HCT116 (cell line): ENCODE data around the gene GRIA1. TPM values are rescaled to one million over a fixed set of nuclear protein-coding genes. Genes with fewer than 3 reads are reported as not detected.

ENCODE experiments used
- ATAC-seq: fragments of 200-7000 bp; cut with Tn5 transposase; 2 replicates; pipeline ENCODE4 v1.9.1; 2020; ENCODE audit warnings: mild to moderate bottlenecking, moderate library complexity
- BruUV-seq: library from RNA; stranded (reverse); fragments of 400-500 nt; replicated peaks from 2 replicates; lab custom pipeline; 2021; lab: Mats Ljungman, UMichigan
- CTCF ChIA-PET: fragments of 300-600 bp; sonication (Branson Sonifier 250); formaldehyde crosslinking; loops from one replicate; lab custom pipeline; 2021; ENCODE audit warnings: antibody characterized with exemption; lab: Charles Lee
- POLR2A ChIA-PET: fragments of 300-600, 350-600 bp; sonication (Branson Sonifier 250); formaldehyde crosslinking; loops from one replicate; lab custom pipeline; 2021; ENCODE audit warnings: antibody characterized with exemption; lab: Charles Lee
- RAD21 ChIA-PET, 2 experiments: fragments of 300-600 bp; sonication (Branson Sonifier 250); formaldehyde crosslinking; loops; one replicate each; lab custom pipeline; 2023; ENCODE audit warnings: low total read pairs in 2 of 2; ENCODE audit not compliant: uncharacterized antibody in 2 of 2, unreplicated experiment in 2 of 2, low non-redundant PET in 1 of 2; lab: Charles Lee
- DNase-seq: peaks from one replicate; pipeline ENCODE4 v3.0.0-alpha.2; 2010; ENCODE audit warnings: low read depth, low spot score
- H2AFZ ChIP-seq: fragments of 200-600 bp; shearing (Covaris generic), sonication (generic); 2 replicates; pipeline ENCODE4 v1.6.1; 2017; ENCODE audit warnings: low read depth, mixed run types, mixed read lengths, antibody characterized with exemption, low read length; ENCODE audit not compliant: poor library complexity, severe bottlenecking
- H3K27ac ChIP-seq: 2 replicates; pipeline ENCODE4 v1.5.1; 2012; ENCODE audit warnings: low read depth, low read length
- H3K27me3 ChIP-seq: fragments of 200-600 bp; sonication (generic); 2 replicates; pipeline ENCODE4 v1.6.1; 2016; ENCODE audit warnings: mixed run types, low read length, mixed read lengths; ENCODE audit not compliant: insufficient read depth
- H3K36me3 ChIP-seq, 2 experiments: fragments of 200-500 bp in 1 of 2; fragments of 200-600 bp in 1 of 2; sonication (Bioruptor generic) in 1 of 2; sonication (generic) in 1 of 2; 2 replicates each; pipeline versions ENCODE4 v1.5.1 to v1.6.1; 2014 to 2016; ENCODE audit warnings: low read length in 2 of 2, inconsistent platforms in 1 of 2, mixed read lengths in 1 of 2, mixed run types in 1 of 2; ENCODE audit not compliant: insufficient read depth in 2 of 2, control insufficient read depth in 1 of 2
- H3K4me1 ChIP-seq, 2 experiments: fragments of 200-600 bp in 1 of 2; sonication (generic) in 1 of 2; 2 replicates each; pipeline versions ENCODE4 v1.5.1 to v1.6.1; 2012 to 2017; ENCODE audit warnings: low read length in 2 of 2, inconsistent platforms in 1 of 2, mild to moderate bottlenecking in 1 of 2, mixed read lengths in 1 of 2, mixed run types in 1 of 2, moderate library complexity in 1 of 2; ENCODE audit not compliant: insufficient read depth in 2 of 2, control insufficient read depth in 1 of 2
- H3K4me2 ChIP-seq: fragments of 200-600 bp; sonication (generic); 2 replicates; pipeline ENCODE4 v1.6.1; 2017; ENCODE audit warnings: mixed run types, low read length, mixed read lengths
- H3K4me3 ChIP-seq, 2 experiments: fragments of 200-600 bp in 1 of 2; sonication (generic) in 1 of 2; replicated peaks in 1 of 2; 2 replicates each; pipeline ENCODE4 v1.5.1; 2011 to 2016; ENCODE audit warnings: low read length in 2 of 2, control low read depth in 1 of 2, low read depth in 1 of 2, mild to moderate bottlenecking in 1 of 2, mixed read lengths in 1 of 2, mixed run types in 1 of 2
- H3K79me2 ChIP-seq: fragments of 200-600 bp; sonication (generic); 2 replicates; pipeline ENCODE4 v1.6.1; 2017; ENCODE audit warnings: mild to moderate bottlenecking, mixed run types, low read length, moderate library complexity, mixed read lengths; ENCODE audit not compliant: insufficient read depth
- H3K9ac ChIP-seq: fragments of 200-600 bp; sonication (generic); 2 replicates; pipeline ENCODE4 v1.6.1; 2016; ENCODE audit warnings: low read length, mixed read lengths
- H3K9me2 ChIP-seq: fragments of 200-600 bp; sonication (generic), shearing (Covaris generic); 2 replicates; pipeline ENCODE4 v1.6.1; 2017; ENCODE audit warnings: mixed run types, mild to moderate bottlenecking, moderate library complexity; ENCODE audit not compliant: insufficient read depth
- H3K9me3 ChIP-seq, 2 experiments: fragments of 200-500 bp in 1 of 2; fragments of 200-600 bp in 1 of 2; sonication (Bioruptor generic) in 1 of 2; sonication (generic) in 1 of 2; 2 replicates each; pipeline ENCODE4 v1.6.1; 2014 to 2017; ENCODE audit warnings: low read length in 2 of 2, mixed read lengths in 2 of 2, inconsistent platforms in 1 of 2, low read depth in 1 of 2, mild to moderate bottlenecking in 1 of 2, mixed run types in 1 of 2, moderate library complexity in 1 of 2; ENCODE audit not compliant: control insufficient read depth in 1 of 2, insufficient read depth in 1 of 2
- H4K20me1 ChIP-seq: fragments of 200-600 bp; sonication (generic), shearing (Covaris generic); 2 replicates; pipeline ENCODE4 v1.6.1; 2017; ENCODE audit warnings: mixed run types, mild to moderate bottlenecking, moderate library complexity; ENCODE audit not compliant: insufficient read depth
- CBX3 ChIP-seq: IDR thresholded peaks from 2 replicates; pipeline ENCODE4 v1.6.1; 2012; ENCODE audit warnings: low read depth
- CEBPB ChIP-seq: IDR thresholded peaks from 2 replicates; pipeline ENCODE4 v1.6.1; 2012; ENCODE audit warnings: low read depth
- EGR1 ChIP-seq: IDR thresholded peaks from 2 replicates; pipeline ENCODE4 v1.6.1; 2012; ENCODE audit warnings: low read depth
- EZH2phosphoT487 ChIP-seq: fragments of 200-600 bp; IDR thresholded peaks from 2 replicates; pipeline ENCODE4 v1.6.1; 2018; ENCODE audit warnings: antibody characterized with exemption, borderline replicate concordance
- FOSL1 ChIP-seq: IDR thresholded peaks from 2 replicates; pipeline ENCODE4 v1.6.1; 2012; ENCODE audit warnings: low read depth
- JUND ChIP-seq: IDR thresholded peaks from 2 replicates; pipeline ENCODE4 v1.6.1; 2012
- POLR2A ChIP-seq: IDR thresholded peaks from 2 replicates; pipeline ENCODE4 v1.7.0; 2011; ENCODE audit warnings: borderline replicate concordance; ENCODE audit not compliant: insufficient read depth, insufficient read length; ENCODE audit errors: extremely low read depth
- POLR2AphosphoS5 ChIP-seq: IDR thresholded peaks from 2 replicates; pipeline ENCODE4 v1.6.1; 2011; ENCODE audit warnings: mild to moderate bottlenecking, low read depth, low read length, moderate library complexity
- SP1 ChIP-seq: IDR thresholded peaks from 2 replicates; pipeline ENCODE4 v1.6.1; 2012; ENCODE audit warnings: low read depth
- SRF ChIP-seq: IDR thresholded peaks from 2 replicates; pipeline ENCODE4 v1.6.1; 2012; ENCODE audit warnings: low read depth
- TCF7L2 ChIP-seq: IDR thresholded peaks from 2 replicates; pipeline ENCODE4 v1.7.0; 2011; ENCODE audit warnings: borderline replicate concordance, inconsistent platforms; ENCODE audit not compliant: insufficient read depth, insufficient read length; ENCODE audit errors: extremely low read depth
- YY1 ChIP-seq: IDR thresholded peaks from 2 replicates; pipeline ENCODE4 v1.6.1; 2011; ENCODE audit warnings: low read length, low read depth, moderate library complexity, mild to moderate bottlenecking; ENCODE audit not compliant: insufficient replicate concordance; ENCODE audit errors: extremely low read depth
- ZNF274 ChIP-seq: fragments of 200-500 bp; sonication (Bioruptor generic); IDR thresholded peaks from 2 replicates; pipeline ENCODE4 v1.6.1; 2014; ENCODE audit warnings: mild to moderate bottlenecking, low read depth, low read length, inconsistent platforms
- intact Hi-C: fragments of 100-400 bp; cut with micrococcal nuclease; formaldehyde crosslinking; loops from 2 replicates; pipeline ENCODE4 v1.10.0; 2022
- total RNA-seq: library from RNA; stranded (reverse); gene quantifications from one replicate; pipeline ENCODE4 v1.2.1, GENCODE V29; 2021; ENCODE audit not compliant: unreplicated experiment
- TF ChIP-seq, protein P1 (sequence below): IDR thresholded peaks from 2 replicates; pipeline ENCODE4 v1.6.1; 2011; ENCODE audit warnings: mild to moderate bottlenecking, low read length, moderate library complexity; ENCODE audit not compliant: insufficient replicate concordance; ENCODE audit errors: extremely low read depth
- TF ChIP-seq, protein P2 (sequence below): IDR thresholded peaks from 2 replicates; pipeline ENCODE4 v1.6.1; 2012
- TF ChIP-seq, protein P3 (sequence below), 3 experiments: fragments of 200-600 bp in 1 of 3; sonication (generic) in 1 of 3; IDR thresholded peaks in 2 of 3; conservative IDR thresholded peaks in 1 of 3; 2 replicates each; pipeline ENCODE4 v1.5.1; 2012 to 2017; ENCODE audit warnings: low read depth in 2 of 3, low read length in 2 of 3, antibody characterized with exemption in 1 of 3, borderline replicate concordance in 1 of 3, control low read depth in 1 of 3, mild to moderate bottlenecking in 1 of 3, mixed read lengths in 1 of 3, mixed run types in 1 of 3, moderate library complexity in 1 of 3; ENCODE audit not compliant: insufficient read depth in 1 of 3
- TF ChIP-seq, protein P4 (sequence below): IDR thresholded peaks from 2 replicates; pipeline ENCODE4 v1.6.1; 2012

Gene GRIA1
- total RNA-seq, 1 experiment from 2014 or later: not detected

DNA sequence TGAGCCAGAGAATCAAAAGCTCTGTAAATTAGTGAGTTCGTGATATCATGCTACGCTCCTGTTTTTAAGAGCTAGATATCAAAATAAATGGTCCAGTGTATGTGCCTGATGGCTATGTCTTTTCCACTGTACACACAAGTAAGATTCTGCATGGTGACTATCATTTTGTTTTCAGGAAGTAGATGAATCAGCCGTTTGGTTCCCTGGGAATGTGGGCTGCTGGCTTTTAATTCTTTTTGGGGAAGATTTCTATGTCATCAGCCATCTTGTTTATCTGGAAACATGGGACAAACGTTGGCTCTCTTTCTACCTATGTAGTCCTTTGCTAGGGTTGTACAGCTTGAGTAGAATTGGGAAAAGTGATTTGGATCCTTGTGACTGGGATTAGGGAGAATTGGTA is 126.7 kb downstream of the GRIA1 start (continued):
- TF ChIP-seq, protein P1, sequence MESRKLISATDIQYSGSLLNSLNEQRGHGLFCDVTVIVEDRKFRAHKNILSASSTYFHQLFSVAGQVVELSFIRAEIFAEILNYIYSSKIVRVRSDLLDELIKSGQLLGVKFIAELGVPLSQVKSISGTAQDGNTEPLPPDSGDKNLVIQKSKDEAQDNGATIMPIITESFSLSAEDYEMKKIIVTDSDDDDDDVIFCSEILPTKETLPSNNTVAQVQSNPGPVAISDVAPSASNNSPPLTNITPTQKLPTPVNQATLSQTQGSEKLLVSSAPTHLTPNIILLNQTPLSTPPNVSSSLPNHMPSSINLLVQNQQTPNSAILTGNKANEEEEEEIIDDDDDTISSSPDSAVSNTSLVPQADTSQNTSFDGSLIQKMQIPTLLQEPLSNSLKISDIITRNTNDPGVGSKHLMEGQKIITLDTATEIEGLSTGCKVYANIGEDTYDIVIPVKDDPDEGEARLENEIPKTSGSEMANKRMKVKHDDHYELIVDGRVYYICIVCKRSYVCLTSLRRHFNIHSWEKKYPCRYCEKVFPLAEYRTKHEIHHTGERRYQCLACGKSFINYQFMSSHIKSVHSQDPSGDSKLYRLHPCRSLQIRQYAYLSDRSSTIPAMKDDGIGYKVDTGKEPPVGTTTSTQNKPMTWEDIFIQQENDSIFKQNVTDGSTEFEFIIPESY: no peak
- TF ChIP-seq CEBPB (no peak), CBX3 (no peak), EGR1 (no peak), SRF (no peak), POLR2AphosphoS5 (no peak), SP1 (no peak), POLR2A (no peak), FOSL1 (no peak), YY1 (no peak)
- TF ChIP-seq, protein P2, sequence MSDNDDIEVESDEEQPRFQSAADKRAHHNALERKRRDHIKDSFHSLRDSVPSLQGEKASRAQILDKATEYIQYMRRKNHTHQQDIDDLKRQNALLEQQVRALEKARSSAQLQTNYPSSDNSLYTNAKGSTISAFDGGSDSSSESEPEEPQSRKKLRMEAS: no peak

DNA sequence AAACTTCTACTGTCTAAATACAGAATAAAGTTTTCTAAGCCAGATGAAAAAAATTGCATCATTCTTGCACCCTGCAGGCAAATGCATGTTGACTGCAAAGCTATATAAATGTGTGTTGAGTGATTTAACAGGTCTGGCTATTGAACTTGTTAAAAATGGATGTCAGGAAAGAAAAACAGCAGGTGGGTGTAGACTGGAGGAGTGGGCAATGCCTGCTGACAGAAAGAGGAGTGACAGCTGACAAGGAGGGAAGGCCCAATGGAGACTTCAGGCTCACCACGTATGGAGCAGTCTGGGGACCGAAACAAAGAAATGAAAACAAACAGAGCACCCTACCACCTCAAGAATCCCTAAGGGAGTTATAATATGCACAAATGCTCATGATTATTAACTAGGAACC is 127.8 kb downstream of the GRIA1 start:
- H3K27me3 ChIP-seq: peaks cover 7% of the 10 kb centered on the region; the same call in 1 of the 2 replicates
- DNase-seq (no peak), ATAC-seq (no peak)
- ChIA-PET CTCF (no interaction called here), POLR2A (no interaction called here)
- no peak overlapping the region for H3K9ac ChIP-seq
- no peaks in the 10 kb centered on the region for H3K79me2 ChIP-seq
- H3K9me2 ChIP-seq: no peaks in the 10 kb centered on the region
- no peak overlapping the region for H3K4me2 ChIP-seq
- no peaks in the 10 kb centered on the region for H3K4me1 ChIP-seq
- intact Hi-C loops: no loop called here
- H4K20me1 ChIP-seq: no peaks in the 10 kb centered on the region
- no TSS peak for BruUV-seq
- no peaks in the 10 kb centered on the region for H3K9me3 ChIP-seq
- TF ChIP-seq ZNF274 (no peak), EGR1 (no peak), CEBPB (no peak), FOSL1 (no peak), POLR2A (no peak), TCF7L2 (no peak), JUND (no peak), CBX3 (no peak), YY1 (no peak), POLR2AphosphoS5 (no peak), EZH2phosphoT487 (no peak)
- TF ChIP-seq, protein P1: no peak
- TF ChIP-seq, protein P3, sequence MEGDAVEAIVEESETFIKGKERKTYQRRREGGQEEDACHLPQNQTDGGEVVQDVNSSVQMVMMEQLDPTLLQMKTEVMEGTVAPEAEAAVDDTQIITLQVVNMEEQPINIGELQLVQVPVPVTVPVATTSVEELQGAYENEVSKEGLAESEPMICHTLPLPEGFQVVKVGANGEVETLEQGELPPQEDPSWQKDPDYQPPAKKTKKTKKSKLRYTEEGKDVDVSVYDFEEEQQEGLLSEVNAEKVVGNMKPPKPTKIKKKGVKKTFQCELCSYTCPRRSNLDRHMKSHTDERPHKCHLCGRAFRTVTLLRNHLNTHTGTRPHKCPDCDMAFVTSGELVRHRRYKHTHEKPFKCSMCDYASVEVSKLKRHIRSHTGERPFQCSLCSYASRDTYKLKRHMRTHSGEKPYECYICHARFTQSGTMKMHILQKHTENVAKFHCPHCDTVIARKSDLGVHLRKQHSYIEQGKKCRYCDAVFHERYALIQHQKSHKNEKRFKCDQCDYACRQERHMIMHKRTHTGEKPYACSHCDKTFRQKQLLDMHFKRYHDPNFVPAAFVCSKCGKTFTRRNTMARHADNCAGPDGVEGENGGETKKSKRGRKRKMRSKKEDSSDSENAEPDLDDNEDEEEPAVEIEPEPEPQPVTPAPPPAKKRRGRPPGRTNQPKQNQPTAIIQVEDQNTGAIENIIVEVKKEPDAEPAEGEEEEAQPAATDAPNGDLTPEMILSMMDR (IDR thresholded peaks at IDR 0.05 in 2 of 3, conservative IDR thresholded peaks at IDR 0.05 in 1 of 3; ENCODE audit: borderline replicate concordance in 1 of 3, insufficient read depth in 1 of 3, low read depth in 2 of 3, low read length in 2 of 3): no peak
- TF ChIP-seq, protein P4, sequence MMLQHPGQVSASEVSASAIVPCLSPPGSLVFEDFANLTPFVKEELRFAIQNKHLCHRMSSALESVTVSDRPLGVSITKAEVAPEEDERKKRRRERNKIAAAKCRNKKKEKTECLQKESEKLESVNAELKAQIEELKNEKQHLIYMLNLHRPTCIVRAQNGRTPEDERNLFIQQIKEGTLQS: no peak
- TF ChIP-seq, all 23 proteins: peak for 0
- Histone ChIP-seq H3K36me3 (no peaks in the 10 kb centered on the region), H2AFZ (no peak overlapping the region), H3K27ac (no peak overlapping the region), H3K4me3 (no peak overlapping the region)
- RAD21 ChIA-PET: no interaction called here
